Spinal cord (tissue), 10 donors: ENCODE data around the gene FOXL2NB. TPM values are rescaled to one million over a fixed set of nuclear protein-coding genes. Genes with fewer than 3 reads are reported as not detected.

Source experiments
- DNase-seq, 6 donors: peaks; one replicate each; pipeline versions ENCODE4 v3.0.0 to v3.0.0-alpha.2; 2013 to 2015; ENCODE audit warnings: low spot score in 6 of 6, low read depth in 4 of 6
- H3K27ac ChIP-seq: one replicate; pipeline ENCODE4 v1.5.1; 2013; ENCODE audit warnings: low read depth, low read length, control low read depth
- H3K27me3 ChIP-seq: one replicate; pipeline ENCODE4 v1.6.1; 2013; ENCODE audit warnings: low read length; ENCODE audit not compliant: control insufficient read depth, insufficient read depth
- H3K36me3 ChIP-seq: one replicate; pipeline ENCODE4 v1.6.1; 2013; ENCODE audit warnings: low read length; ENCODE audit not compliant: control insufficient read depth, insufficient read depth
- H3K4me1 ChIP-seq: one replicate; pipeline ENCODE4 v1.6.1; 2013; ENCODE audit warnings: low read length; ENCODE audit not compliant: control insufficient read depth, insufficient read depth
- H3K4me3 ChIP-seq: one replicate; pipeline ENCODE4 v1.5.1; 2013; ENCODE audit warnings: low read depth, low read length, control low read depth
- H3K9me3 ChIP-seq: one replicate; pipeline ENCODE4 v1.6.1; 2013; ENCODE audit warnings: low read length; ENCODE audit not compliant: control insufficient read depth, insufficient read depth
- WGBS: methylation state at CpG from one replicate; pipeline ENCODE4 v1.1.5; 2013; ENCODE audit warnings: missing lambda C conversion rate; ENCODE audit not compliant: insufficient coverage; 5-methylcytosine and 5-hydroxymethylcytosine counted together
- polyA plus RNA-seq, 2 donors: library from polyadenylated mRNA; unstranded; fragments of 120-200 nt; gene quantifications; one replicate each; pipeline ENCODE4 v1.2.1, GENCODE V29; 2013; ENCODE audit not compliant: insufficient read length in 2 of 2
- total RNA-seq, 2 donors: library from RNA; depleted of rRNA in 1 of 2; stranded (reverse); fragments of 120-200 nt in 1 of 2; fragments of >200 nt in 1 of 2; gene quantifications; one replicate each; pipeline versions ENCODE4 v1.2.3 to v1.2.4, GENCODE V29; 2013 to 2014
- donor health status: healthy.

Gene FOXL2NB
- total and polyA plus RNA-seq, 4 donors: 0.59 to 5.2 (median 1.4) TPM

DNA sequence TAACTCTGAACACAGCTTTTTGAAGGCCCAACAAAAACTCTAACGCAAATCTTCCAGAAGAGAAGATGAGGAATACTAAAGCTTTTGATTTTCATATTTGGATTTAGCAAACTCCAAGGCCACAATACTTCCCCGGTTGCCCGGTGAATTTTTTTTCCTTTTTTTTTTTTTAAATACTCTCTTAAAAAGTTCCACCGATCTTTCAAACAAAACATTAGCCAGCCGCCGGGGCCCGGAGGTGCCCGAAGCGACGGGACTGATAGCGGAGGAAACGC lies 2.4 kb upstream of the FOXL2NB start:
- Histone ChIP-seq H3K4me3 (no peak overlapping the region), H3K27me3 (peaks cover 99% of the 10 kb centered on the region), H3K9me3 (no peaks in the 10 kb centered on the region), H3K27ac (no peak overlapping the region), H3K36me3 (no peaks in the 10 kb centered on the region), H3K4me1 (peaks cover 45% of the 10 kb centered on the region)
- 3% methylated on average over 11 of the region's 12 CpGs for WGBS
- DNase-seq: peak in 1 of 6 donors; percentile 44

DNA sequence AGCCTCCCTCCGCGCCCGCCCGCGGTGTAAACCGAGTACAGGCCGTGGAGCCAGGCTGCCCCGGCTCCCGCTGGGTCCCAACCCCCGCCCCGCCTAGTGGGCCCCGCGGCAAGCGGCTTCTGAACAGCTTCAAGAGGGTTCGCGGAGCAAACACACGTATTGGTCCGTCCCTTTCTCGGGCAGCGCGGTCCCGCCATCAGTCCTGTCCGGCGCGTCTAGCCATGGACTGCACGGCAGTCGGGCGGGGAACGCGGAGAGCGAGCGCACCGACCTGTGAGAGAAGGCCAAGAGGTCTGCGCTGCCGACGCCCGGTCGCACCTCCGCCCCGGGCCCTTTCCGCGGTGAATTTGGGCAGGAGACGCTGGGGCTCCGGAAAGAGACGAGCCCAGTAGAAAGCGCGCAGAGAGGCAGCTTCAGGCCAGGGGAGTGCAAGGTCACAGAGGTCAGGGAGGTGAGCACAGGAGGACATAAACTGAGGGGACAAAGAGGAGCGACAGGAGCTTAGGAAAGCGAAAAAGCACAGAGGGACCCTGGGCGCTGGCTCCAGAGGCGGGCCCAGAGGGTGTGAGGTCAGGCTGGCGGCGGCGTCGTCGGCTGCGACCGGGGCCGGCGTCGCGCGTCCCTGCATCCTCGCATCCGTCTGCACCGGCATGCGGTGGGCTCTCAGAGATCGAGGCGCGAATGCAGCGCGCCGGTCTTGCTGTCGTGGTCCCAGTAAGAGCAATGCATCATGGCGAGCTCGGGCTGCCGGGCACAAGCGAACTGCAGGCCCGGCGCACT lies 1.9 kb upstream of the FOXL2NB start:
- no peak overlapping the region for H3K4me3 ChIP-seq
- H3K4me1 ChIP-seq: peaks cover 45% of the 10 kb centered on the region
- H3K27me3 ChIP-seq: peaks cover 99% of the 10 kb centered on the region
- no peak overlapping the region for H3K27ac ChIP-seq
- WGBS: under 1% methylated on average over 80 of the region's 80 CpGs
- no peaks in the 10 kb centered on the region for H3K9me3 ChIP-seq
- H3K36me3 ChIP-seq: no peaks in the 10 kb centered on the region
- DNase-seq: peak in 2 of 6 donors; percentile 48 to 49

DNA sequence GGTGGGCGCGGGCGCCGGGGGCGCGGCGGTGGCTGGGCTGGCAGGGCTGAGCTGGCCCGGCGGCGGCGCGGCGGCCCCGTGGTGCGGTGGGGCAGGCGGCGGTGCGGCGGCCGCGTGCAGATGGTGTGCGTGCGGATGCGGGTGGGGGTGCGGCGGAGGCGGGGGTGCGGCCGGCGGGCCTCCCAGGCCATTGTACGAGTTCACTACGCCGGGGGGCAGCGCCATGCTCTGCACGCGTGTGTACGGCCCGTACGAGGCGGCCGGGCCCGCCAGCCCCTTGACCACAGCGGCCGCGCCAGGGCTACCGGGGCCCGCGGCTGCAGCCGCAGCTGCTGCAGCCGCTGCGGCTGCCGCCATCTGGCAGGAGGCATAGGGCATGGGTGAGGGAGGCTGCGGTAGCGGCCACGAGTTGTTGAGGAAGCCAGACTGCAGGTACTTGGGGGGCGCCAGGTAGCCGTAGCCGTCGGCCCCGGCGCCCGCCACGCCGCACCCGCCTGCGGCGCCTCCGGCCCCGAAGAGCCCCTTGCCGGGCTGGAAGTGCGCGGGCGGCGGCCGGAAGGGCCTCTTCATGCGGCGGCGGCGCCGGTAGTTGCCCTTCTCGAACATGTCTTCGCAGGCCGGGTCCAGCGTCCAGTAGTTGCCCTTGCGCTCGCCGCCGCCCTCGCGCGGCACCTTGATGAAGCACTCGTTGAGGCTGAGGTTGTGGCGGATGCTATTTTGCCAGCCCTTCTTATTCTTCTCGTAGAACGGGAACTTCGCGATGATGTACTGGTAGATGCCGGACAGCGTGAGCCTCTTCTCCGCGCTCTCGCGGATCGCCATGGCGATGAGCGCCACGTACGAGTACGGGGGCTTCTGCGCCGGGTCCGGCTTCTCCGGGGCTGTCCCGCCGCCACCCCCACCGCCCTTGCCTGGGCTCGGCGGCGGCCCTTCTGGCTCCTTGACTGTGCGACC lies 1.0 kb upstream of the FOXL2NB start:
- Histone ChIP-seq H3K4me1 (peaks cover 50% of the 10 kb centered on the region), H3K36me3 (no peaks in the 10 kb centered on the region), H3K27me3 (peaks cover 99% of the 10 kb centered on the region), H3K4me3 (peak overlapping the region; percentile 26), H3K9me3 (no peaks in the 10 kb centered on the region), H3K27ac (peak overlapping the region; percentile 15)
- peak in 2 of 6 donors; percentile 32 to 57 for DNase-seq
- under 1% methylated on average over 120 of the region's 120 CpGs for WGBS

DNA sequence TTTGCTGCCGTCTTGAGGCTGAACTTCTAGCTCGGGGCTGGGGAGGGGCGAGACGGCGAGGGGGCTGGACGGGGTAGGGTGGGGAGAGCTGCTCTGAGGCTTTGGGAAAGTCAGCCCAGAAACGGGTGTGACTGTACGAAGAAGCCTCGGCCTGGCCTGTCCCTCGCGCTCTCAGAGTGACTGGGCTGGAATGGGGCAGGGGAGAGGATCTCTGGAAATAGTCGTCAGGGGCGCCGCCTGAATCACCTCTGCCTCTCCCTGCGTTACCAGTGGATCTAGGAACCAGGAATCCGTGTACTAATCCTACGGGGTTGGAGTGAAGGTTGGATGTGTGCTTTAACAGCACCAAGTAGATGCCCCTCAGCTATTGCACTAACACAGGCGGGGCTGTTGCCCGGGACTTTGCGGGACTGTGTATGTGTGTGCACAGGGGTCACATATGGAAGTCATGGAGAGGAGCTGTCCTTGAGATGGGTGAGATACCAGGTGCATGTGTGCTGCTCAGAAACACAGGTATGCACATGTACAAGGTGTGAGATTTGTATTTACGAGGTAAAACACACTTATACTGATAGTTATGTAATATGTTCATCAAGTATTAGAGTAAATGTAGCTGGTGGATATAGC lies 591 bp downstream of the FOXL2NB start:
- DNase-seq: no peak
- Histone ChIP-seq H3K27me3 (peaks cover 95% of the 10 kb centered on the region), H3K4me3 (peak overlapping the region; percentile 33), H3K27ac (no peak overlapping the region), H3K36me3 (no peaks in the 10 kb centered on the region), H3K4me1 (peaks cover 50% of the 10 kb centered on the region), H3K9me3 (no peaks in the 10 kb centered on the region)
- WGBS: 15% methylated on average over 16 of the region's 21 CpGs

DNA sequence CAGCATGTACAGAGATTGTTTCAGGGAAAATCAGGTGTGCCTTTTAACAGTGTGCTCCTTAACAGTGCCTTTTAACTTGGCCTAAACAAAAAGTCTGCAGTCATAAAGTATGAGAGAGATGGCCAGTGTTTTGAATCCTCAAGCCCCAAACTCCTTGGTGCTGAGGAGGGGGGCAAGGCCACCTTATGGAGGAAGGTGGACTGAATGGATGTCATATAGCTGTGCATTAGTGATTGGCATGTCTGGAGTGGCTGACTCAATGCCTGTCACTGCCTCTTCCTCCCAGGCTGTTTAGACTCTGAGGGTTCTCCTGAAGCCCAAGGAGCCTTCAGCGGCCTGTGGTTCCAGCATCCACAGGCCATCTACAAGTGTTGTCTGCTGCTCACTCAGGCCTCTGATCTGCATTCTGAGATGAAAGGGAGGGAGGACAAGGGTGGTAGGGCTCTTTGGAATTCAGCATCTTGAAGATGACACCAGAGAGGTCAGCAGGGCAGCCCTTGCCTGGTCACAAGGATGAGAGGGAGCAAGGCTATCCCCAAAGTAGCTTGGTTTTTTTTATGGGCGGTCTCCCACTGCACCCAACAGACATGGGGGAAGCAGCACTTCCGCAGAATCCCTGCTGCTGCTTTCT lies 1.5 kb downstream of the FOXL2NB start:
- H3K36me3 ChIP-seq: no peaks in the 10 kb centered on the region
- no peak for DNase-seq
- no peak overlapping the region for H3K27ac ChIP-seq
- peaks cover 86% of the 10 kb centered on the region for H3K27me3 ChIP-seq
- H3K4me3 ChIP-seq: no peak overlapping the region
- H3K9me3 ChIP-seq: no peaks in the 10 kb centered on the region
- WGBS: 59% methylated on average over 2 of the region's 3 CpGs
- H3K4me1 ChIP-seq: peaks cover 50% of the 10 kb centered on the region

DNA sequence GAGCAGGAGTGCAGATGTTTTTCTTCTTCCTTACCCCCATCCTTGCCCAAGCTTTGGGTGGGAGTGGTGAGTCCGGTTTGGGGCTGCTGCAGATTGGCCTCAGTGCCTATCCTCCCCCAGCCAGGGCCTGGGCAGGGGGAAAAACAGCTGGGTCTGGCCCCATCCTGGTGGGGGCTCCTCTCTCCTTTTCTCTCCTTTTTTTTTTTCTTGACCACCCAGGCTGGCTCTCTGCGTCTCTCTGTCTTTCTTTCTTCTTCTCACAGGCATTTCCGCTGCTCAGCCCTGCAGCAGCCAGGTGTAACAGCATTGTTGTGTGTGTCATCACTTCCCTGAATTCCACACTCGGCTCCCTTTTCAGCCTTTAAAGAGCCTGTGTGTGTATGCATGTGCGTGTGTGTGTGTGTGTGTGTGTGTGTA lies 2.0 kb downstream of the FOXL2NB start:
- no peak overlapping the region for H3K4me3 ChIP-seq
- no peak overlapping the region for H3K27ac ChIP-seq
- H3K36me3 ChIP-seq: no peaks in the 10 kb centered on the region
- peaks cover 50% of the 10 kb centered on the region for H3K4me1 ChIP-seq
- peaks cover 81% of the 10 kb centered on the region for H3K27me3 ChIP-seq
- no peak for DNase-seq
- no CpG with 5 or more reads among the region's 5 CpGs for WGBS
- no peaks in the 10 kb centered on the region for H3K9me3 ChIP-seq

DNA sequence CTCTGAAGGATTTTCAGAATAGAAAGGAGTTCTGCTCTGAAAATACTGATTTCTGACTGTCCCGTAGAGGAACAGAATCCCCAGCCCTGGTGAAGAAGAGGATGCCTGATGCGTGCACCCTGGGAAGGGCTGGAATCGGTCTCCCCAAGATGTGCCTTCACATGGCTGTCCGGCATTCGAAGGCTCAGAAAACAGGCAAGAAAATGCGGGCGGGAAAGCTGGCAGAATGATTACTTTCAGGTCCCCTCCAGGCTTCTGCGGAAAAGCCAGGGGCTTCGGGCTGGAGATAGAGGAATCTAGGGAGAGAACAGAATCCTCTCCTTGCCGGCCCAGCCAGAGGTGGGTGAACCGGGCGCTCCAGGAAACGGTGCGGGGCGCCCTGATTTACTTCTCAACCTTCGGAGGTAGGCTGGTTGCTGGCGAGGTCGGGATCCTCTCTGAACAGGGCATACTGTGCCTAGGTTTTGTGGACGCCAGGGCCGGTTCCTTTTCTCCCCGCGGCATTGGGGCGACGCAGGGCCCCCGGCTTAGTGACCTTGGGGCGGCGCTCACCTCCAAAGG lies 2.5 kb downstream of the FOXL2NB start:
- H3K4me3 ChIP-seq: peak overlapping the region; percentile 33
- H3K27ac ChIP-seq: no peak overlapping the region
- peaks cover 45% of the 10 kb centered on the region for H3K4me1 ChIP-seq
- H3K36me3 ChIP-seq: no peaks in the 10 kb centered on the region
- H3K9me3 ChIP-seq: no peaks in the 10 kb centered on the region
- WGBS: 2% methylated on average over 27 of the region's 27 CpGs
- peak in 1 of 6 donors; percentile 9 for DNase-seq
- peaks cover 76% of the 10 kb centered on the region for H3K27me3 ChIP-seq

DNA sequence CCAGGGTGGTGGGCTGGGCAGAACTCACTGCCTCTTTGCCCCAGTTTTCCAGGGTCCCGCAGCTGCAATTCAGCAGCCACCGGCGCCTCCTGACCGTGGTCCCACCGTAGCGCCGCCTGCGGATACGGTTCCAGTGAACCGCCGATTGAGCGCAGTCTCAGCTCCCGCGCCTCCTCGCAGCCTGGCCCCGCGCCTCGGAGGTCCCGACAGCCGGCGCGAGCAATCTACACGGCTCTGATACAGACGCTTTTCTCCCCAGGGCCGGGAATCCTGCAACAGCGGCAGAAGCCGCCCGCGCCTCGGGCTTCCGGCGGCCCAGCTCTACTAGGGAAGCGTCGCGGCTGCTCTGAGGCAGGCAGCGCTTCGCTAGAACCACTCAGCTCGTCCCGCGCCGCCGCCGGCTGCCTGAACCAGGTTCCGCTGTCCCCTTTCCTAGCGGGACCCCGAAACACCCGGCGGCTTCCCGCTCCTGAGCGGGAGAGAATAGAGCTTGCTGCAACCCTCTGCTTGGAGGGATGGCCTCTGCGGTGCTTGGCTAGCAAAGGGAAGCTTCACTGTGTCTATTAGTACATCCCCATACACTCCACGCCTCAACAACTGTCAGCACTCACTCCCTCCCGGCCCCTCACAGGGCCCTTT lies 3.1 kb downstream of the FOXL2NB start:
- DNase-seq: peak in 2 of 6 donors; percentile 73 to 74
- under 1% methylated on average over 53 of the region's 53 CpGs for WGBS
- Histone ChIP-seq H3K36me3 (no peaks in the 10 kb centered on the region), H3K27ac (no peak overlapping the region), H3K4me3 (peak overlapping the region; percentile 33), H3K27me3 (peaks cover 75% of the 10 kb centered on the region), H3K4me1 (peaks cover 39% of the 10 kb centered on the region), H3K9me3 (no peaks in the 10 kb centered on the region)
